Measurements from ENCODE around the gene KCNG4.

The KCNG4 gene

GRCh38 chr16:84262939-84263338 lies 23.1 kb upstream of the KCNG4 start:
- no peak for DNase-seq (ENCODE audit: low read depth)

- no peak for DNase-seq (ENCODE audit: low read depth)
Observed at GRCh38 chr16:84262031-84262430, 22.2 kb upstream of the KCNG4 start.

GRCh38 chr16:84260766-84261554 lies 21.1 kb upstream of the KCNG4 start:
- no peak for DNase-seq (ENCODE audit: low read depth)

- no peak for DNase-seq (ENCODE audit: low read depth)
Observed at GRCh38 chr16:84259691-84260090, 19.9 kb upstream of the KCNG4 start.

- no peak for DNase-seq (ENCODE audit: low read depth)
Observed at GRCh38 chr16:84258266-84258665, 18.5 kb upstream of the KCNG4 start.

- no peak for DNase-seq (ENCODE audit: low read depth)
Observed at GRCh38 chr16:84255050-84255810, 15.4 kb upstream of the KCNG4 start.

GRCh38 chr16:84254062-84254461 lies 14.2 kb upstream of the KCNG4 start:
- no peak for DNase-seq (ENCODE audit: low read depth)

- DNase-seq (ENCODE audit: low read depth): no peak
Observed at GRCh38 chr16:84253173-84253572, 13.4 kb upstream of the KCNG4 start.

- DNase-seq (ENCODE audit: low read depth): no peak
Observed at GRCh38 chr16:84252184-84252583, 12.4 kb upstream of the KCNG4 start.

GRCh38 chr16:84247844-84248243 lies 8.0 kb upstream of the KCNG4 start:
- DNase-seq (ENCODE audit: low read depth): no peak

- no peak for DNase-seq (ENCODE audit: low read depth)
Observed at GRCh38 chr16:84247331-84247730, 7.5 kb upstream of the KCNG4 start.

GRCh38 chr16:84246679-84247077 lies 6.9 kb upstream of the KCNG4 start:
- no peak for DNase-seq (ENCODE audit: low read depth)

- DNase-seq (ENCODE audit: low read depth): no peak
Observed at GRCh38 chr16:84245956-84246678, 6.3 kb upstream of the KCNG4 start.

GRCh38 chr16:84244728-84245127 lies 4.9 kb upstream of the KCNG4 start:
- no peak for DNase-seq (ENCODE audit: low read depth)

GRCh38 chr16:84243732-84244131 lies 3.9 kb upstream of the KCNG4 start:
- no peak for DNase-seq (ENCODE audit: low read depth)

- DNase-seq (ENCODE audit: low read depth): no peak
Observed at GRCh38 chr16:84242839-84243238, 3.0 kb upstream of the KCNG4 start.

- DNase-seq (ENCODE audit: low read depth): no peak
Observed at GRCh38 chr16:84241778-84242177, 2.0 kb upstream of the KCNG4 start.

- no peak for DNase-seq (ENCODE audit: low read depth)
Observed at GRCh38 chr16:84240455-84240854, 643 bp upstream of the KCNG4 start.

- DNase-seq (ENCODE audit: low read depth): no peak
Observed at GRCh38 chr16:84239141-84239769, 557 bp downstream of the KCNG4 start.

- DNase-seq (ENCODE audit: low read depth): no peak
Observed at GRCh38 chr16:84237994-84238750, 1.6 kb downstream of the KCNG4 start.

- DNase-seq (ENCODE audit: low read depth): no peak
Observed at GRCh38 chr16:84236671-84237070, 3.1 kb downstream of the KCNG4 start.
